ENCODE results near the gene VPS13D. TPM values are rescaled to one million over a fixed set of nuclear protein-coding genes. Genes with fewer than 3 reads are reported as not detected.
A peak's percentile ranks its signal among the peaks of the same experiment; 100 is the strongest.

Gene VPS13D, protein sequence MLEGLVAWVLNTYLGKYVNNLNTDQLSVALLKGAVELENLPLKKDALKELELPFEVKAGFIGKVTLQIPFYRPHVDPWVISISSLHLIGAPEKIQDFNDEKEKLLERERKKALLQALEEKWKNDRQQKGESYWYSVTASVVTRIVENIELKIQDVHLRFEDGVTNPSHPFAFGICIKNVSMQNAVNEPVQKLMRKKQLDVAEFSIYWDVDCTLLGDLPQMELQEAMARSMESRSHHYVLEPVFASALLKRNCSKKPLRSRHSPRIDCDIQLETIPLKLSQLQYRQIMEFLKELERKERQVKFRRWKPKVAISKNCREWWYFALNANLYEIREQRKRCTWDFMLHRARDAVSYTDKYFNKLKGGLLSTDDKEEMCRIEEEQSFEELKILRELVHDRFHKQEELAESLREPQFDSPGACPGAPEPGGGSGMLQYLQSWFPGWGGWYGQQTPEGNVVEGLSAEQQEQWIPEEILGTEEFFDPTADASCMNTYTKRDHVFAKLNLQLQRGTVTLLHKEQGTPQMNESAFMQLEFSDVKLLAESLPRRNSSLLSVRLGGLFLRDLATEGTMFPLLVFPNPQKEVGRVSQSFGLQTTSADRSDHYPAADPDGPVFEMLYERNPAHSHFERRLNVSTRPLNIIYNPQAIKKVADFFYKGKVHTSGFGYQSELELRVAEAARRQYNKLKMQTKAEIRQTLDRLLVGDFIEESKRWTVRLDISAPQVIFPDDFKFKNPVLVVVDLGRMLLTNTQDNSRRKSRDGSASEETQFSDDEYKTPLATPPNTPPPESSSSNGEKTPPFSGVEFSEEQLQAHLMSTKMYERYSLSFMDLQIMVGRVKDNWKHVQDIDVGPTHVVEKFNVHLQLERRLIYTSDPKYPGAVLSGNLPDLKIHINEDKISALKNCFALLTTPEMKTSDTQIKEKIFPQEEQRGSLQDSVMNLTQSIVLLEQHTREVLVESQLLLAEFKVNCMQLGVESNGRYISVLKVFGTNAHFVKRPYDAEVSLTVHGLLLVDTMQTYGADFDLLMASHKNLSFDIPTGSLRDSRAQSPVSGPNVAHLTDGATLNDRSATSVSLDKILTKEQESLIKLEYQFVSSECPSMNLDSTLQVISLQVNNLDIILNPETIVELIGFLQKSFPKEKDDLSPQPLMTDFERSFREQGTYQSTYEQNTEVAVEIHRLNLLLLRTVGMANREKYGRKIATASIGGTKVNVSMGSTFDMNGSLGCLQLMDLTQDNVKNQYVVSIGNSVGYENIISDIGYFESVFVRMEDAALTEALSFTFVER (N-terminal part only)
- 8.0 TPM for polyA plus RNA-seq (2013, experiment 1 of 4)
- polyA plus RNA-seq (2013, experiment 2 of 4): 11.6 TPM
- polyA plus RNA-seq (2013, experiment 3 of 4): 7.3 TPM
- polyA plus RNA-seq (2013, experiment 4 of 4): 8.8 TPM

GRCh38 chr1:12229835-12230548 is at the start of gene VPS13D:
TSS of gene VPS13D (plus strand) at chr1:12230030. CDS start at chr1:12234267, 4,237 bp downstream.
- Histone ChIP-seq H3K27ac (ENCODE audit: insufficient read depth, low read depth, low read length, poor library complexity, severe bottlenecking) (no peak within 1 kb of the TSS), H3K36me3 (ENCODE audit: control insufficient read depth, insufficient read depth, low read length) (no peaks in the 10 kb centered on the region)
- WGBS, 2 experiments: 1% methylated on average over 77 of the region's 77 CpGs

DNA sequence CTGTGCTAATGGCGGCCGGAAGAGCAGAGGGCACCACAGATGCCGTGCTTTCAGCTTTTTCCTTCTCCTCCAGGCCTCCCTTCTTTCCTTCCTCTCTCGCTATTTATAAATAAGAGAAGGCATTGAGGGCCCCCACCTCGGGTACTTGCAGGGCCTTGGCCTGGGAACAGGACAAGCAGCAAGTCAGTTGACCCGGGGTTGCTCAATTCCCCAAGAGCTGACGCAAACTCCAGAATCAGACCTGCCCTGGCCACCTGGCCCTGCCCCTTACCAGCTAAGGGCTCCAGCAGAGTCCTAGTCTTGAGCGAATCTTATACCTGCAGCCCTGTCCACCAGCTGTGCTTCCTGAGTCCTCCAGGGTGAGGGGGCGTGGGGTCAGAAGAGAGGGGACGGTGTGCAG is 49.5 kb upstream of the VPS13D start:
- no peak overlapping the region for H3K27ac ChIP-seq (ENCODE audit: insufficient read depth, low read depth, low read length, poor library complexity, severe bottlenecking)
- H3K4me1 ChIP-seq (ENCODE audit: control insufficient read depth, insufficient read depth, low read length): peaks cover 18% of the 10 kb centered on the region
- H3K9me3 ChIP-seq (ENCODE audit: control insufficient read depth, low read length): no peaks in the 10 kb centered on the region
- H3K36me3 ChIP-seq (ENCODE audit: control insufficient read depth, insufficient read depth, low read length): no peaks in the 10 kb centered on the region
- no peaks in the 10 kb centered on the region for H3K27me3 ChIP-seq (ENCODE audit: control insufficient read depth, insufficient read depth, low read length, poor library complexity, severe bottlenecking)
- WGBS, 2 experiments: 90 to 95% methylated on average over 10 of the region's 10 CpGs
- H3K4me3 ChIP-seq (ENCODE audit: insufficient read depth, low read depth, low read length): no peak overlapping the region

More at GRCh38 chr1:12229835-12230548, at the start of gene VPS13D:
- Histone ChIP-seq H3K9me3 (ENCODE audit: control insufficient read depth, low read length) (no peaks in the 10 kb centered on the region), H3K4me3 (ENCODE audit: insufficient read depth, low read depth, low read length) (peak within 1 kb of the TSS; percentile 66), H3K4me1 (ENCODE audit: control insufficient read depth, insufficient read depth, low read length) (no peaks in the 10 kb centered on the region), H3K27me3 (ENCODE audit: control insufficient read depth, insufficient read depth, low read length, poor library complexity, severe bottlenecking) (no peaks in the 10 kb centered on the region)

- Histone ChIP-seq H3K27me3 (ENCODE audit: control insufficient read depth, insufficient read depth, low read length, poor library complexity, severe bottlenecking) (no peaks in the 10 kb centered on the region), H3K4me1 (ENCODE audit: control insufficient read depth, insufficient read depth, low read length) (peaks cover 15% of the 10 kb centered on the region), H3K9me3 (ENCODE audit: control insufficient read depth, low read length) (no peaks in the 10 kb centered on the region), H3K36me3 (ENCODE audit: control insufficient read depth, insufficient read depth, low read length) (no peaks in the 10 kb centered on the region), H3K4me3 (ENCODE audit: insufficient read depth, low read depth, low read length) (no peak overlapping the region), H3K27ac (ENCODE audit: insufficient read depth, low read depth, low read length, poor library complexity, severe bottlenecking) (no peak overlapping the region)
- WGBS, 2 experiments: 92 to 93% methylated on average over 7 of the region's 7 CpGs
Observed at GRCh38 chr1:12180903-12181302, 48.9 kb upstream of the VPS13D start.

GRCh38 chr1:12181568-12181967 is 48.3 kb upstream of the VPS13D start:
- no peak overlapping the region for H3K27ac ChIP-seq (ENCODE audit: insufficient read depth, low read depth, low read length, poor library complexity, severe bottlenecking)
- no peaks in the 10 kb centered on the region for H3K27me3 ChIP-seq (ENCODE audit: control insufficient read depth, insufficient read depth, low read length, poor library complexity, severe bottlenecking)
- no peaks in the 10 kb centered on the region for H3K36me3 ChIP-seq (ENCODE audit: control insufficient read depth, insufficient read depth, low read length)
- H3K4me3 ChIP-seq (ENCODE audit: insufficient read depth, low read depth, low read length): no peak overlapping the region
- 93 to 94% methylated on average over 7 of the region's 7 CpGs for WGBS, 2 experiments
- peaks cover 15% of the 10 kb centered on the region for H3K4me1 ChIP-seq (ENCODE audit: control insufficient read depth, insufficient read depth, low read length)
- no peaks in the 10 kb centered on the region for H3K9me3 ChIP-seq (ENCODE audit: control insufficient read depth, low read length)

DNA sequence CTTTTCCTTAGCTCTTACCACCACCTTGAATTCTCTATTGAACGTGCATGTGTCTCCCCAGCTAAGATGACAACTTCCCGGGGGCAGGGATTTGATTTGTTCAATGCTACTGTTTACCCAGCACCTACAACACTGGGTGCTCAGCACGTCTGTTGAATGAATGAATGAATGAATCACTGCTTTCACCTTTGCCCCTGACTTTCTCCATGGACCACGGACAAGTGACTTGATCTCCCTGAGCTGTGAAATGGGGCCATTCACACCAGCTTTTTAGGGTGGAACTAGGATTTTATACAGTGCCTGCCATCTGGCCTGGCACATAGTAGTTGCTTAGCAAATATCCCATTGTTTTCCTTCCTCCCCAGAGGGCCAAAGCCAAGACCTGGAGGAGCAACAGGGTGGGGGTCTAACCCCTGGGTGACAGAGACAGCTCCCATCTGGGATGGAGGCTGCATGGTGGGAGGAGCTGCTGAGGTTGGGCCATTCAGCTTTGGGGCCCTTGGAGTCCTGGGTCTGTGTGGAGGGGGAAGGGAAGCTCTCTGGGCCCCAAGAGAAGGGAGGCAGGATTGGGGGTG is 47.3 kb upstream of the VPS13D start:
- Histone ChIP-seq H3K9me3 (ENCODE audit: control insufficient read depth, low read length) (no peaks in the 10 kb centered on the region), H3K4me1 (ENCODE audit: control insufficient read depth, insufficient read depth, low read length) (peaks cover 15% of the 10 kb centered on the region), H3K36me3 (ENCODE audit: control insufficient read depth, insufficient read depth, low read length) (no peaks in the 10 kb centered on the region), H3K27ac (ENCODE audit: insufficient read depth, low read depth, low read length, poor library complexity, severe bottlenecking) (no peak overlapping the region), H3K27me3 (ENCODE audit: control insufficient read depth, insufficient read depth, low read length, poor library complexity, severe bottlenecking) (no peaks in the 10 kb centered on the region), H3K4me3 (ENCODE audit: insufficient read depth, low read depth, low read length) (no peak overlapping the region)
- 90 to 92% methylated on average over 4 of the region's 4 CpGs for WGBS, 2 experiments

- 82 to 84% methylated on average over 7 of the region's 7 CpGs for WGBS, 2 experiments
- Histone ChIP-seq H3K27ac (ENCODE audit: insufficient read depth, low read depth, low read length, poor library complexity, severe bottlenecking) (no peak overlapping the region), H3K9me3 (ENCODE audit: control insufficient read depth, low read length) (no peaks in the 10 kb centered on the region), H3K36me3 (ENCODE audit: control insufficient read depth, insufficient read depth, low read length) (no peaks in the 10 kb centered on the region), H3K4me1 (ENCODE audit: control insufficient read depth, insufficient read depth, low read length) (peaks cover 15% of the 10 kb centered on the region), H3K27me3 (ENCODE audit: control insufficient read depth, insufficient read depth, low read length, poor library complexity, severe bottlenecking) (no peaks in the 10 kb centered on the region), H3K4me3 (ENCODE audit: insufficient read depth, low read depth, low read length) (no peak overlapping the region)
Observed at GRCh38 chr1:12183095-12183794, 46.6 kb upstream of the VPS13D start.

- 35 to 40% methylated on average over 9 to 10 of the region's 10 CpGs for WGBS, 2 experiments
- Histone ChIP-seq H3K27me3 (ENCODE audit: control insufficient read depth, insufficient read depth, low read length, poor library complexity, severe bottlenecking) (no peaks in the 10 kb centered on the region), H3K4me3 (ENCODE audit: insufficient read depth, low read depth, low read length) (no peak overlapping the region), H3K9me3 (ENCODE audit: control insufficient read depth, low read length) (no peaks in the 10 kb centered on the region), H3K27ac (ENCODE audit: insufficient read depth, low read depth, low read length, poor library complexity, severe bottlenecking) (peak overlapping the region; percentile 56), H3K36me3 (ENCODE audit: control insufficient read depth, insufficient read depth, low read length) (no peaks in the 10 kb centered on the region), H3K4me1 (ENCODE audit: control insufficient read depth, insufficient read depth, low read length) (peaks cover 11% of the 10 kb centered on the region)
Observed at GRCh38 chr1:12184008-12184681, 45.7 kb upstream of the VPS13D start.

DNA sequence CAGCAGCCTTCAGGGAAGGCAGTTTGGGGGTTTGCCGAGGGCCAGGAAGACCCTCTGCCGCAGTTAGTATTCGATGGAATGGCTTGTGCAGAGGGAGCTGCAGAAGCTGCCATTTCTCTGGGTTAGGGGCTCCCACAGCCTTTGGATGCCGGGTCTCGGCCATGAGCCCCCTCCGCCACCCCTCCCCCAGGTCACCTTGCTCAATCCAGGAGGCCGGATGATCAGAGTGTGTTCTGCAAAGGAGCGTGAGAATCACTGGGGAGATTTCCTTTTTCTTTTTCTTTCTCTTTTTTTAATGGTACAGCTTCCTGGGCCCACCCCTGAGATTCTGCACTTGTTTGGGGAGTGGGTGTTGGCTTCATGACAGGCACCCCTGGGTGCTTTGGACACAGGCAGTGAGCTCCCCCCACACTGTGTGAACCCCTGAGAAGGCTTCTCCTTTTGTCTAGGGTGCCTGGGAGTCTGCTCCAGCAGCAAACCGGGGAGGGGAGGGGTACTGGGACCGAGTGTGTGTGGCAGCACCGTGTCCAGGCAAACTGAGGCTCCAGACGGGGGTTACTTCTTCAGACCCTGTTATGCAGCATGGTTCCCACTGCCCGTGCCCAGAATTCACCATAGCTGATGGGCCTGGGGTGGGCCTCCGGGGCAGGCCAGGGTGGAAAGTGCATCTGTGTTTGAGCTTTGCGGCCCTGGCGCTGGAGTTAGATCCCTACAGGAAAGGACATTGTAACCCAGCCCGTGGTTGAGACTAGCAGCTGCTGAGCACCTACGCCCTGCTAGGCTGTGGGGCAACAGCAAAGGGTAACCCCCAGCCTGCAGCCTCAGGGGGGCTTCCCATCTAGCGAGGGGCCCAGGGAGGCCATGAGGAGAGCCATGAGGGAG is 44.6 kb upstream of the VPS13D start:
- no peaks in the 10 kb centered on the region for H3K27me3 ChIP-seq (ENCODE audit: control insufficient read depth, insufficient read depth, low read length, poor library complexity, severe bottlenecking)
- no peak overlapping the region for H3K4me3 ChIP-seq (ENCODE audit: insufficient read depth, low read depth, low read length)
- H3K27ac ChIP-seq (ENCODE audit: insufficient read depth, low read depth, low read length, poor library complexity, severe bottlenecking): no peak overlapping the region
- peaks cover 11% of the 10 kb centered on the region for H3K4me1 ChIP-seq (ENCODE audit: control insufficient read depth, insufficient read depth, low read length)
- H3K36me3 ChIP-seq (ENCODE audit: control insufficient read depth, insufficient read depth, low read length): no peaks in the 10 kb centered on the region
- no peaks in the 10 kb centered on the region for H3K9me3 ChIP-seq (ENCODE audit: control insufficient read depth, low read length)
- 93% methylated on average over 19 of the region's 19 CpGs for WGBS, 2 experiments
